Fibroblast of skin of left quadriceps (primary cell): ENCODE results near the gene PSD2.

Experiments
- DNase-seq, 2 experiments: peaks; one replicate each; pipeline ENCODE4 v3.0.0-alpha.2; 2013; ENCODE audit warnings: low read depth in 2 of 2

Gene PSD2

DNA sequence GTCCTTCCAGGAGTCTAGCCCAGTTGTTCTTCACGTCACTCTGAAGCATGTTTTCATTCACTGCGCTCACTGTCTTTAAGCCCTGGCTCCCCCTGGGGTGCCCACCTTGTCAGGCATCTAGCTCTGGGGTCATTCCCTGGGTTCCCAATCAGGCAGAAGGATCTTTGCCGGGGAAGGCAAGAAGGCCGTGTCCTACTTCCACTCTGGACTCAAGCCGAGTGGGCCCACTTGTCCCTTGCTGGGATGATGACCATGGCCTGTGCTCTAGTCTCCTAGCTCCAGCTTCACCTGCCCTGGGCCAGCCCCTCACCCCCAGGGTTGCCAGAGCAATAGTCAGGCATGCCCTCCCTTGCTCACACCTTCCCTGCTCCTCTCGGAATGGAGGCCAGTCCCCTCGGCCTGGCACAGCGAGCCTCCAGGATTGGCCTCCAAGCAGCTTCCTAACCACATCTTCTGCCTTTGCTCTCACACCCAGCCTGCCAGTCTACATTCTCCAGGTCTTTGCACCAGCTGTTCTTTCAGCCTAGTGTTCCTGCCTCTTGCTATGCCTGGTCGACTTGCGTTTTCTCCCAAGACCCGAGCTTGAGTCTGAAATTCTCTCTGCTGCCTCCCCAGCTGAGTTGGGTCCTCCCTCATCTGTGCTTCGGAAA is 32.2 kb upstream of the PSD2 start:
- no peak for DNase-seq

GRCh38 chr5:139763930-139764791 is 31.4 kb upstream of the PSD2 start:
- no peak for DNase-seq

- DNase-seq: no peak
Measured at GRCh38 chr5:139764886-139765408, 30.7 kb upstream of the PSD2 start.

DNA sequence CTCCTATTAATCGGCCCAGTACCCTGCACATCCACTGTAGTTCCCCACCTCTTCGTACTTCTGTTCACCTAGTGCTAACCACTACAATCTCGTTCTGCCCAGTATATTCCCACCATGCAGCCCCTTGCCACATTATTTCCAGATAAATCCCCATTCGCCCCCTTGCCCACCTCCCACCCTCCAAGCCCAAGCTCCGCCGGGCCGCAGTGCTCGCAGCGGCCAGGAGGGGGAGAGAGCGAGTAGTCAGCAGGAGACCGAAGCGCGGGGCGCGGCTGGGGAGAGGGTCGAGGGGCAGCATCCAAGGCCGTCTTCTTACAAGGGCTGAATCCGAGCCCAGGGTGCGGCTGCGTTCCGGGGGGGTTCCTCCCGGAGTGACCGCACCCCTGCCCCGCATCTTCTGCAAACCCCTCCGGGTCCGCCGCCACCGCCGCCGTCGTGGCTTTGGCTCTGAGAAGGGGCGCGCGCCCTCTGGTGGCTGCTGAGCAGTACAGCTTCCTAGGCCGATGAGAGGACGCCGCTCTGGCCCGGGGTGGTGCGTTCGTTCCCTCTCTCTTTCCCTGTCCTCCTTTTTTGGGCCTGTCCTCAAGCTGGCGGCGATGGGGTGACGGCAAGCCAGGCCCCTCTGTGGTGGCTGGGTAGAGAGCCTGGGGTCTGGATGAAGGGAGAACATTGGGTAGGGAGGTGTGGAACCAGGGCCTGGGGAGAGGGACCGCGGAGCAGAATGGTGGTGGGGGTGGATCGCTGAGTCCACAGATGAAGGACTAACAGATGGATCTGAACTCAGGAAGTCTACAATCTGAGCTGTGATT is 30.0 kb upstream of the PSD2 start:
- peak in 1 of 2 experiments; percentile 40 for DNase-seq

GRCh38 chr5:139767960-139768359 is 27.6 kb upstream of the PSD2 start:
- DNase-seq: no peak

DNA sequence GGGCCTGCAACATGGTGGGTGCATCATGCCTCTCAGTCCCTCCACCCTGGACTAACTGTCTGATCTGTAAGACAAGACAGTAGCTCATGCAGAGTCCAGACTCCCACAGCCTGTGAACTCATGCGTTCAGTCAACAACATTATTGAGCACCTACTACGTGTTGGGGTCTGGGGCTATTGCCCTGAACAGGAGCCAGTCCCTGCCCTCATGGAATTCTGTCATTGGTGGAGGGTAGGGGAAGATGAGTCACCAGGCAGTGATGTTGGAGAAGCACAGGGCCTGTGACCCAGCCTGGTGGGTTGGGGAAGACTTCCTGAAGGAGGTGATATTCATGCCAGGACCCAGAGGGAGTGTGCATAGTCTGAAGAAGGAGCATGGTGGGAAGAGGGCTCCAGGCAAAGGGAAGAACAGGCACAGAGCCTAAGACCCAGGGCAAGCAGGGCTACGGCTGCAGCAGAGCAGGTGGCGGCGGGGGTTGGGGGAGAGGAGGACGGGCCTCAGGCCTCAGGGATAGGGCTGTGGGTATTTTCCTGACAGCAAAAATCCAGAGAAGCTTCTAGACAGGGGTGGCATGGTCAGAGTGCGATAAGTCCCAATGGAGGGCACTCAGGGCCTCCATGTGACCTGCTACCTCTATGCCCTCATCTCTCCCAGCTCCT is 26.7 kb upstream of the PSD2 start:
- DNase-seq: no peak

GRCh38 chr5:139769477-139769876 is 26.1 kb upstream of the PSD2 start:
- DNase-seq: no peak

DNA sequence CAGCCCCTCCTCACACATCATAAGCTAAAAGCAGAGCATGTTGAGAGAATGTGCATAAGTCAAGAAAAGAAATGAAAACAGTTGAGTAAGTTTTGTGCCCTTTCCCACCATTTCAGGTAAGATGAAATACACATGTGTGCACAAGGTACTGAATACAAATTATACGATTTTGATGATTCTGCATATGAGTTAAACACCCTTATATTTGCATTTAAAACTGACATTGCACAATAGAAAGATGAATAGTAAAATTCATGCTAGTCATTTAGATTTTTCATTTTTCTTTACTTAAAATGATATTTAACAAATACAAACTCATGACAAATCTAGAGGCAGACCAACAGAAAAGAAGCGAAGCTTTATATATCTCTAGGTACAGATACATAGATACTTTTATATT is 24.9 kb upstream of the PSD2 start:
- DNase-seq: no peak

- no peak for DNase-seq
Measured at GRCh38 chr5:139772089-139772791, 23.4 kb upstream of the PSD2 start.

DNA sequence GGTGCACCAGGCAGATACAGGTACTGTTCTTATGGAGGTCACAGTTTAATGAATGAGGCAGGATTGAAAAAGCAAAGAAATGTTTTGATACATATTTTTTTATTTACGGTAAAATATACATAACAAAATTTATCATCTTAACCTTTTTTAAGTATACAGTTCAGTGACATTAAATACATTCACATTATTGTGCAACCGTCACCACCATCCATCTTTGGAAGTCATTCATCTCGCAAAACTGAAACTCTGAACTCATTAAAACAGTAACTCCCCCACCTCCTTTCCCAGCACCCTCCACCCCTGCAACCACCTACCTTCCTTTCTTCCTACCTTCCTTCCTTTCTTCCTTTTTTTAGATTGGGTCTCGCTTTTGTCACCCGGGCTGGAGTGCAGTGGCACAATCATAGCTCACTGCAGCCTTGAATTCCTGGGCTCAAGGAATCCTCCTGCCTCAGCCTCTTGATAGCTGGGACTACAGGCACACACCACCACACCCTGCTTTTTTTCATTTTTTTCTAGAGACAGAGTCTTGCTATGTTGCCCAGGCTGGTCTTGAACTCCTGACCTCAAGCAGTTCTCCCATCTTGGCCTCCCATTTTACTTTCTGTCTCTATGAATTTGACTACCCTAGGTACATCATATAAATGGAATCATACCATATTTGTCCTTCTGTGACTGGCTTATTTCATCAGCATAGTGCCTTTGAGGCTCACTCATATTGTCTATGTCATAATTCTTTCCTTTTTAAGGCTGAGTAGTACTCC is 22.5 kb upstream of the PSD2 start:
- no peak for DNase-seq

DNA sequence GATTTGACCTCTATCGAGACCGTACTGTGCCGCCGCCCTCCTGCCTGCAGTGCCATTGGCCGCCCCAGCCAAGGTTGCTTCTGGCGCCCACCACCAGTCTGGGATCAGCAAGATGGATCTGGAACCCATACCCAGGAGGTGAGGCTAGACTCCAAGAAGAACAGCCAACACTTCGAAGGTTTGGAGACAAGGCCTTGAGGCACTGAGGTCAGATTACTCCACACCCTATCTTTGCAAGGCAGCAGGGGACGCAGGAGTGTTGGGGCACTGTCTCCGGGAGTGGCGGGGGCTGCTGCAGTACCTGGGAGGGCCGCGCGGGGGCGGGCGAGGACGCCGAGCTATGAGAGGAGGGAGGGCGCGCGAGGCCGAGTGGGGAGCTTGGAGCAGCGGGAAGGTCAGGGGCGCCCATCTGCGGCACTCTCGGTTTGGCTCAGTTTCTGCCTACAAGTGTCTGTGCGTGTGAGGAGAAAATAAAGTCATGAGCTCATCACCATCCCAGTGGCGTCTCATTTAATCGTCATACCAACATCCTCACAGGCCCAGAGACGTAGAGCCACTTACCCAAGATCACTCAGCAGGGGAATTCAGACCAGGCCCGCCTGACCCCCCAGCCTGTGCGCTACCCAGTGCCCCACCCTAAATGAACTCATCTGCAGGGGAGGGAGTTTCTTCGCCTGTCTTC is 20.5 kb upstream of the PSD2 start:
- no peak for DNase-seq

DNA sequence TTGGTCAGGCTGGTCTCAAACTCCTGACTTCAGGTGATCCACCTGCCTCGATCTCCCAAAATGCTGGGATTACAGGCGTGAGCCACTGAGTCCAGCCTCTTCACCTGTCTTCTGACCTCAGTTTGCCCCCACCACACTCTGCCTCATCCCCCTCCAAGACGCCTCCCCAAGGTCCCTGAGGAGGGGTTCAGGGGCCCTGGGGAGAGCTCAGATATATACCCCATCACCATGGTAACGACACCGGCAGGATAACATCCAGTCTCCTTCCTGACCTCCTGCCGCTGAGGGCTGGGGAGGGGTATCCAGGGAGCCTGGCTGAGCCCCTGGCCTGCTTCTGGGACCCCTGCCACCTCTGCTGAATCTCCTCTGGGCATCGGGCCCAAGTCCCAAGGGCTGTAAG is 19.7 kb upstream of the PSD2 start:
- DNase-seq: no peak

GRCh38 chr5:139776861-139777260 is 18.7 kb upstream of the PSD2 start:
- DNase-seq: no peak

DNA sequence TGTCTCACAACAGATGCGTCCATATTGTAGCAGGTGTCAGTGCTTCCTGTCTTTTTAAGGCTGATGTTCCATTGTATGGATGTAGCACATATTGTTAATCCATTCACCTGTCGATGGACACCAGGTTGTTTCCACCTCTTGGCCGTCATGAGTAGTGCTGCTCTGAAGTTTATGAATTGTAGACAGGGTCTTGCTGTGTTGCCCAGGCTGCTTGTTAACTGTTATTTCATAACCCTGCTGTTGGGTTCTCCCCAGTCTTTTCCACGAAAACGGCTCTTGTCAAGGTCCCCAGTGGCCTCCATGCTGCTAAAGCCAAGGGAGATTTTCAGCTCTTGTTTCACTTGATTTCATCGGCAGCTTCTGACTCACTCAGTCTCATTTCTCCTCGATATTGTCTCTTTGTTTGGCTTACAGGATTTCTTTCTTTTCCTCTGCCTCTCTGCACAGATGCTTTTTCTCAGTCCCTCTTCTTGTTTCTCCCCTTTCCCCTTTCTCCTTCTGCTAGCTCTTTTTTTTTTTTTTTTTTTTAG is 12.1 kb upstream of the PSD2 start:
- no peak for DNase-seq

DNA sequence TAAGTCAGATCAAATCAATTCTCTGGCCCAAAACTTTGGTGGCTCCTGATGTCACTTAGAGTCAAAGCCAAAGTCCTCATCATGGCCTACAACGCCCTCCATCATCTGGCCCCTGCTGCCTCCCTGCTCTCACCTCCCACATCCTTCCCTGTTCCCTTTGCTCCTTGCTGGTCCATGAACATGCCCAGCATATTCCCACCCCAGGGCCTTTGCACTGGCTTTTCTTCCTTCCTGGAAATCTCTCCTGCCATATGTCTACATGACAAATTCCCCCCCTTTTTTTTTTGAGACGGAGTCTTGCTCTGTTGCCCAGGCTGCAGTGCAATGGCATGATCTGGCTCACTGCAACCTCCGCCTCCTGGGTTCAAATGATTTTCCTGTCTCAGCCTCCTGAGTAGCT is 11.1 kb upstream of the PSD2 start:
- DNase-seq: no peak

DNA sequence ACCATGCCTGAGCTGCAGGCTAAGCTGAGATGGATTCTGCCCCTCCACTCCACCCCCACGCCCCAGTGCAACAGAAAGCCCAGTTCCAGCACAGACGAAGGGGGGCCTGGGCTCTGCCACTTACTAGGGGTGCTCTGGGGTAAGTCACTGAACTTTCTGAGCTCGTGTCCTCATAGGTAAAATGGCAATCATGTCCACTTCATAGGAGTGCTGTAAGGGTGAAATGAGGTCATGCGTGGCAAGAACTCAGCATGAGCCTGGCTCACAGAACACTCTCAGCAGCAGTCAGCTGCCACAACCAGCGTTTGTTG is 8.4 kb upstream of the PSD2 start:
- no peak for DNase-seq

GRCh38 chr5:139787568-139788293 is 7.9 kb upstream of the PSD2 start:
- DNase-seq: peak; percentile 51 to 56

DNA sequence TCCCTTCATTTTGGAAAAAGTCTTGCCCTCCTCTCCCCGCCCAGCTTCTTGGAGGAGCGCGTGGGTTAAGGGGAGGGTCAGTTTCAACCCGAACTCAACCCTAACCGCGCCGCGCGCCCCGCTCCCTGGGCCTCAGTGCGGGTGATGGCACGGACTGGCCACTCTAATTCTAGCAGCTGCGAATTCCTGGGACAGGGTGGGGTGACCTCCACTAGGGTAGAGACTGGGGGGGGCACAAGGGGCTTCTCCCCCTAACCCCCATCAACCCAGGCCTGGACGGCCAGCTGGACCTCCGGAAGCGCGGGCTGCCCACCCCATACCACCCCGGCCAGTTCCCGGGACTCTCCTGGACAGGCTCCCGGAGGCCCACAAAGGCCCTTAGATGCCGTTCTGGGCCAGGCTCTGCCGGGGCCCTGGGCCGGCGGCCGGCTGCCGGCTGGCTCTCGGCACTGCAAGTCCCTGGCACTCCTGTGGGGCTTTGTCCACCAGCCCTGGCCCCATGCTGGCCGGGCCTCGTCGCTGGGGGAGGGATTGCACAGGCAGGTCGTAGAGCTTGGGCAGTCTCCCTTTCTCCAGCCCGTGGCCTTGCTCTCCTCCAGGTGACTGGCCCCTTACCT is 7.2 kb upstream of the PSD2 start:
- DNase-seq: no peak
